HepG2 (cell line): ENCODE results near the gene PC. TPM values are rescaled to one million over a fixed set of nuclear protein-coding genes. Genes with fewer than 3 reads are reported as not detected.

Experiments used
- EZH2 ChIP-seq: conservative IDR thresholded peaks from 2 replicates; pipeline ENCODE4 v1.6.1; 2012; ENCODE audit warnings: mild to moderate bottlenecking, low read depth, low read length, moderate library complexity
- GABPA ChIP-seq, 2 experiments: IDR thresholded peaks; 2 replicates each; pipeline ENCODE4 v1.6.1; 2011 to 2016; ENCODE audit warnings: low read depth in 2 of 2, low read length in 1 of 2, missing biosample characterization in 1 of 2, missing genetic modification characterization in 1 of 2
- HNF1A ChIP-seq, 2 experiments: sonication (generic) in 1 of 2; formaldehyde crosslinking in 1 of 2; IDR thresholded peaks; 2 replicates each; pipeline versions ENCODE4 v1.4.0 to v1.6.1; 2016 to 2020; ENCODE audit warnings: borderline replicate concordance in 1 of 2, low read depth in 1 of 2, mild to moderate bottlenecking in 1 of 2, missing genetic modification reagents in 1 of 2
- RFX1 ChIP-seq: fragments of 450-650 bp; IDR thresholded peaks from 2 replicates; pipeline ENCODE4 v1.6.1; 2017
- SALL1 ChIP-seq: sonication (generic); formaldehyde crosslinking; IDR thresholded peaks from 2 replicates; pipeline ENCODE4 v1.8.0; 2022; ENCODE audit warnings: mild to moderate bottlenecking, missing genetic modification reagents
- SOX13 ChIP-seq, 3 experiments: fragments of 450-650 bp in 1 of 3; sonication (generic) in 1 of 3; formaldehyde crosslinking in 1 of 3; IDR thresholded peaks in 2 of 3; conservative IDR thresholded peaks in 1 of 3; 2 replicates each; pipeline versions ENCODE4 v1.5.0 to v1.6.1; 2016 to 2020; ENCODE audit warnings: antibody characterized with exemption in 1 of 3, mild to moderate bottlenecking in 1 of 3, missing compliant biosample characterization in 1 of 3, missing genetic modification reagents in 1 of 3, moderate library complexity in 1 of 3
- TP53 ChIP-seq: sonication (generic); formaldehyde crosslinking; conservative IDR thresholded peaks from 2 replicates; pipeline ENCODE4 v1.4.0; 2020; ENCODE audit warnings: missing genetic modification reagents
- UBTF ChIP-seq: sonication (generic); formaldehyde crosslinking; IDR thresholded peaks from 2 replicates; pipeline ENCODE4 v1.4.0; 2020; ENCODE audit warnings: mild to moderate bottlenecking, missing genetic modification reagents
- ZFAT ChIP-seq: sonication (generic); formaldehyde crosslinking; conservative IDR thresholded peaks from 2 replicates; pipeline ENCODE4 v1.8.1; 2023; ENCODE audit warnings: missing genetic modification reagents, inconsistent platforms
- polyA plus RNA-seq, 8 experiments: library from polyadenylated mRNA; depleted of rRNA in 3 of 8; stranded (reverse) in 7 of 8; unstranded in 1 of 8; fragments of >200 nt; fragmentation: Illumina TruSeq in 4 of 8; extraction: Trizol in 4 of 8; gene quantifications; 2 replicates each; pipeline versions ENCODE4 v1.2.1 to v1.2.3, GENCODE V29; 2011 to 2016; ENCODE audit warnings: low read depth in 4 of 8, missing spikeins in 1 of 8, mixed read lengths in 1 of 8; ENCODE audit not compliant: insufficient read depth in 1 of 8
- total RNA-seq, 5 experiments: library from RNA; depleted of rRNA; stranded (reverse); fragments of >200 nt; fragmentation: Illumina TruSeq; extraction: Trizol; gene quantifications; 2 replicates each; pipeline ENCODE4 v1.2.3, GENCODE V29; 2016; ENCODE audit warnings: low read depth in 1 of 5
- TF ChIP-seq, protein P1 (sequence below): sonication (generic); formaldehyde crosslinking; IDR thresholded peaks from 2 replicates; pipeline ENCODE4 v1.4.0; 2020; ENCODE audit warnings: missing genetic modification reagents, borderline replicate concordance
- TF ChIP-seq, protein P2 (sequence below): fragments of 450-650 bp; IDR thresholded peaks from 2 replicates; pipeline ENCODE4 v1.6.1; 2016

Gene PC
- total and polyA plus RNA-seq, 2 of the 13 experiments (the other 11 are each of a cell fraction or from before 2014, with no cell fraction given) = 29.0 to 39.0 TPM

- TF ChIP-seq HNF1A (IDR thresholded peaks at IDR 0.05; ENCODE audit: low read depth) (no peak), HNF1A (CRISPR knock-in tag; IDR thresholded peaks at IDR 0.05; ENCODE audit: borderline replicate concordance) (no peak), GABPA (IDR thresholded peaks at IDR 0.05; ENCODE audit: low read depth, low read length) (peak; percentile 34; the same call in 1 of the 2 replicates), GABPA (CRISPR knock-in tag; IDR thresholded peaks at IDR 0.05; ENCODE audit: low read depth) (no peak), RFX1 (no peak), SALL1 (CRISPR knock-in tag) (peak; percentile 18; the same call in 1 of the 2 replicates), ZFAT (CRISPR knock-in tag) (no peak), EZH2 (no peak), SOX13 (IDR thresholded peaks at IDR 0.05) (no peak), SOX13 (CRISPR knock-in tag; conservative IDR thresholded peaks at IDR 0.05 in 1 of 2, IDR thresholded peaks at IDR 0.05 in 1 of 2) (no peak), UBTF (CRISPR knock-in tag) (peak; percentile 20; the same call in 1 of the 2 replicates), TP53 (CRISPR knock-in tag) (no peak)
- TF ChIP-seq, protein P1, sequence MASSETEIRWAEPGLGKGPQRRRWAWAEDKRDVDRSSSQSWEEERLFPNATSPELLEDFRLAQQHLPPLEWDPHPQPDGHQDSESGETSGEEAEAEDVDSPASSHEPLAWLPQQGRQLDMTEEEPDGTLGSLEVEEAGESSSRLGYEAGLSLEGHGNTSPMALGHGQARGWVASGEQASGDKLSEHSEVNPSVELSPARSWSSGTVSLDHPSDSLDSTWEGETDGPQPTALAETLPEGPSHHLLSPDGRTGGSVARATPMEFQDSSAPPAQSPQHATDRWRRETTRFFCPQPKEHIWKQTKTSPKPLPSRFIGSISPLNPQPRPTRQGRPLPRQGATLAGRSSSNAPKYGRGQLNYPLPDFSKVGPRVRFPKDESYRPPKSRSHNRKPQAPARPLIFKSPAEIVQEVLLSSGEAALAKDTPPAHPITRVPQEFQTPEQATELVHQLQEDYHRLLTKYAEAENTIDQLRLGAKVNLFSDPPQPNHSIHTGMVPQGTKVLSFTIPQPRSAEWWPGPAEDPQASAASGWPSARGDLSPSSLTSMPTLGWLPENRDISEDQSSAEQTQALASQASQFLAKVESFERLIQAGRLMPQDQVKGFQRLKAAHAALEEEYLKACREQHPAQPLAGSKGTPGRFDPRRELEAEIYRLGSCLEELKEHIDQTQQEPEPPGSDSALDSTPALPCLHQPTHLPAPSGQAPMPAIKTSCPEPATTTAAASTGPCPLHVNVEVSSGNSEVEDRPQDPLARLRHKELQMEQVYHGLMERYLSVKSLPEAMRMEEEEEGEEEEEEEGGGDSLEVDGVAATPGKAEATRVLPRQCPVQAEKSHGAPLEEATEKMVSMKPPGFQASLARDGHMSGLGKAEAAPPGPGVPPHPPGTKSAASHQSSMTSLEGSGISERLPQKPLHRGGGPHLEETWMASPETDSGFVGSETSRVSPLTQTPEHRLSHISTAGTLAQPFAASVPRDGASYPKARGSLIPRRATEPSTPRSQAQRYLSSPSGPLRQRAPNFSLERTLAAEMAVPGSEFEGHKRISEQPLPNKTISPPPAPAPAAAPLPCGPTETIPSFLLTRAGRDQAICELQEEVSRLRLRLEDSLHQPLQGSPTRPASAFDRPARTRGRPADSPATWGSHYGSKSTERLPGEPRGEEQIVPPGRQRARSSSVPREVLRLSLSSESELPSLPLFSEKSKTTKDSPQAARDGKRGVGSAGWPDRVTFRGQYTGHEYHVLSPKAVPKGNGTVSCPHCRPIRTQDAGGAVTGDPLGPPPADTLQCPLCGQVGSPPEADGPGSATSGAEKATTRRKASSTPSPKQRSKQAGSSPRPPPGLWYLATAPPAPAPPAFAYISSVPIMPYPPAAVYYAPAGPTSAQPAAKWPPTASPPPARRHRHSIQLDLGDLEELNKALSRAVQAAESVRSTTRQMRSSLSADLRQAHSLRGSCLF = no peak
- TF ChIP-seq, protein P2, sequence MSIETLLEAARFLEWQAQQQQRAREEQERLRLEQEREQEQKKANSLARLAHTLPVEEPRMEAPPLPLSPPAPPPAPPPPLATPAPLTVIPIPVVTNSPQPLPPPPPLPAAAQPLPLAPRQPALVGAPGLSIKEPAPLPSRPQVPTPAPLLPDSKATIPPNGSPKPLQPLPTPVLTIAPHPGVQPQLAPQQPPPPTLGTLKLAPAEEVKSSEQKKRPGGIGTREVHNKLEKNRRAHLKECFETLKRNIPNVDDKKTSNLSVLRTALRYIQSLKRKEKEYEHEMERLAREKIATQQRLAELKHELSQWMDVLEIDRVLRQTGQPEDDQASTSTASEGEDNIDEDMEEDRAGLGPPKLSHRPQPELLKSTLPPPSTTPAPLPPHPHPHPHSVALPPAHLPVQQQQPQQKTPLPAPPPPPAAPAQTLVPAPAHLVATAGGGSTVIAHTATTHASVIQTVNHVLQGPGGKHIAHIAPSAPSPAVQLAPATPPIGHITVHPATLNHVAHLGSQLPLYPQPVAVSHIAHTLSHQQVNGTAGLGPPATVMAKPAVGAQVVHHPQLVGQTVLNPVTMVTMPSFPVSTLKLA = no peak
Measured at GRCh38 chr11:66857234-66857926, 100.8 kb downstream of the PC start (continued).
